ENCODE data around the gene LDLRAP1. TPM values are rescaled to one million over a fixed set of nuclear protein-coding genes. Genes with fewer than 3 reads are reported as not detected.

The LDLRAP1 gene
- total and polyA plus RNA-seq, 4 donors, result 5.2 to 17.8 (median 13.3) TPM

DNA sequence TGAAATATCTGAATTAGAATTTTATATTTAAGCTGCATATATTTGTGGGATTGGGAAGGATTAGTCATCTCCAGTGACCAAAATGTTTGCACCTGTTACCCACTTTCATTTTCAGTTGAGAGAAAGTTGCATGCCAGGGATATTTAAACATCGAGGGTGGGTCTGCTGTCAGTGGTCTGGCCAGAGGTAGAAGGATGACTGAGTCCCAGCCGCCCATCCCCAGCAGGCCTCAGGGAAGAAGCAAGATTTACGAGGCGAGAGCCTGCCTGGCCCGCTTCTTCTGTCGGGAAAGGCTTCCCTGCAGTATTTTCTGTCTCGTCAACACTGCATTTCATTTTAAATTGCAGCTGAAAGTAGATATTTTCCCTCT lies 71.8 kb downstream of the LDLRAP1 start:
- H3K4me1 ChIP-seq (ENCODE audit: control insufficient read depth in 4 of 4, insufficient read depth in 4 of 4, low read length in 3 of 4), result peaks cover 7 to 34% (median 24%) of the 10 kb centered on the region in 4 donors
- no peak for TF ChIP-seq HNF4A (conservative IDR thresholded peaks at IDR 0.05)
- TF ChIP-seq TAF1 (conservative IDR thresholded peaks at IDR 0.05), result no peak
- TF ChIP-seq NR2F2 (IDR thresholded peaks at IDR 0.05), result no peak
- no peak for TF ChIP-seq YY1 (IDR thresholded peaks at IDR 0.05)
- no peak for TF ChIP-seq JUND (IDR thresholded peaks at IDR 0.05)
- TF ChIP-seq, protein P1, sequence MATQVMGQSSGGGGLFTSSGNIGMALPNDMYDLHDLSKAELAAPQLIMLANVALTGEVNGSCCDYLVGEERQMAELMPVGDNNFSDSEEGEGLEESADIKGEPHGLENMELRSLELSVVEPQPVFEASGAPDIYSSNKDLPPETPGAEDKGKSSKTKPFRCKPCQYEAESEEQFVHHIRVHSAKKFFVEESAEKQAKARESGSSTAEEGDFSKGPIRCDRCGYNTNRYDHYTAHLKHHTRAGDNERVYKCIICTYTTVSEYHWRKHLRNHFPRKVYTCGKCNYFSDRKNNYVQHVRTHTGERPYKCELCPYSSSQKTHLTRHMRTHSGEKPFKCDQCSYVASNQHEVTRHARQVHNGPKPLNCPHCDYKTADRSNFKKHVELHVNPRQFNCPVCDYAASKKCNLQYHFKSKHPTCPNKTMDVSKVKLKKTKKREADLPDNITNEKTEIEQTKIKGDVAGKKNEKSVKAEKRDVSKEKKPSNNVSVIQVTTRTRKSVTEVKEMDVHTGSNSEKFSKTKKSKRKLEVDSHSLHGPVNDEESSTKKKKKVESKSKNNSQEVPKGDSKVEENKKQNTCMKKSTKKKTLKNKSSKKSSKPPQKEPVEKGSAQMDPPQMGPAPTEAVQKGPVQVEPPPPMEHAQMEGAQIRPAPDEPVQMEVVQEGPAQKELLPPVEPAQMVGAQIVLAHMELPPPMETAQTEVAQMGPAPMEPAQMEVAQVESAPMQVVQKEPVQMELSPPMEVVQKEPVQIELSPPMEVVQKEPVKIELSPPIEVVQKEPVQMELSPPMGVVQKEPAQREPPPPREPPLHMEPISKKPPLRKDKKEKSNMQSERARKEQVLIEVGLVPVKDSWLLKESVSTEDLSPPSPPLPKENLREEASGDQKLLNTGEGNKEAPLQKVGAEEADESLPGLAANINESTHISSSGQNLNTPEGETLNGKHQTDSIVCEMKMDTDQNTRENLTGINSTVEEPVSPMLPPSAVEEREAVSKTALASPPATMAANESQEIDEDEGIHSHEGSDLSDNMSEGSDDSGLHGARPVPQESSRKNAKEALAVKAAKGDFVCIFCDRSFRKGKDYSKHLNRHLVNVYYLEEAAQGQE (IDR thresholded peaks at IDR 0.05), result no peak
- TF ChIP-seq FOXA2 (IDR thresholded peaks at IDR 0.05), result no peak
- no peak for TF ChIP-seq SP1 (IDR thresholded peaks at IDR 0.05)
- WGBS, result 83% methylated on average over 7 of the region's 7 CpGs
- no peaks in the 10 kb centered on the region for H3K36me3 ChIP-seq (ENCODE audit: control insufficient read depth in 4 of 4, insufficient read depth in 3 of 4, low read depth in 1 of 4, low read length in 3 of 4)
- no peak overlapping the region for H3K9ac ChIP-seq (ENCODE audit: low read depth in 1 of 2, low read length in 2 of 2)
- no peak for DNase-seq (ENCODE audit: low spot score)
- no peaks in the 10 kb centered on the region for H3K9me3 ChIP-seq (ENCODE audit: control insufficient read depth in 4 of 4, low read length in 3 of 4)
- H3K27ac ChIP-seq (ENCODE audit: low read depth in 1 of 2, low read length in 2 of 2), result no peak overlapping the region
- no peaks in the 10 kb centered on the region for H3K27me3 ChIP-seq (ENCODE audit: control insufficient read depth in 4 of 4, insufficient read depth in 4 of 4, low read length in 3 of 4)
- no peak overlapping the region for H3K4me3 ChIP-seq (ENCODE audit: low read depth in 1 of 3, low read length in 3 of 3)

GRCh38 chr1:25615563-25616094 lies 72.2 kb downstream of the LDLRAP1 start:
- no peaks in the 10 kb centered on the region for H3K9me3 ChIP-seq (ENCODE audit: control insufficient read depth in 4 of 4, low read length in 3 of 4)
- H3K27me3 ChIP-seq (ENCODE audit: control insufficient read depth in 4 of 4, insufficient read depth in 4 of 4, low read length in 3 of 4), result no peaks in the 10 kb centered on the region
- no peak overlapping the region for H3K9ac ChIP-seq (ENCODE audit: low read depth in 1 of 2, low read length in 2 of 2)
- peak overlapping the region; percentile 58 to 63 for H3K27ac ChIP-seq (ENCODE audit: low read depth in 1 of 2, low read length in 2 of 2)
- TF ChIP-seq, protein P1 (IDR thresholded peaks at IDR 0.05), result no peak
- TF ChIP-seq FOXA1 (IDR thresholded peaks at IDR 0.05), result no peak
- no peak for TF ChIP-seq RXRA (IDR thresholded peaks at IDR 0.05)
- no peak for TF ChIP-seq TAF1 (conservative IDR thresholded peaks at IDR 0.05)
- TF ChIP-seq FOXA2 (IDR thresholded peaks at IDR 0.05), result no peak
- no peak for TF ChIP-seq SP1 (IDR thresholded peaks at IDR 0.05)
- no peak for TF ChIP-seq ZBTB33 (IDR thresholded peaks at IDR 0.05)
- TF ChIP-seq MAX (IDR thresholded peaks at IDR 0.05), result no peak
- no peak for TF ChIP-seq NR2F2 (IDR thresholded peaks at IDR 0.05)
- TF ChIP-seq GABPA (IDR thresholded peaks at IDR 0.05 in 1 of 2, conservative IDR thresholded peaks at IDR 0.05 in 1 of 2), result no peak
- no peak for TF ChIP-seq HNF4G (IDR thresholded peaks at IDR 0.05)
- TF ChIP-seq, protein P2, sequence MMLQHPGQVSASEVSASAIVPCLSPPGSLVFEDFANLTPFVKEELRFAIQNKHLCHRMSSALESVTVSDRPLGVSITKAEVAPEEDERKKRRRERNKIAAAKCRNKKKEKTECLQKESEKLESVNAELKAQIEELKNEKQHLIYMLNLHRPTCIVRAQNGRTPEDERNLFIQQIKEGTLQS (IDR thresholded peaks at IDR 0.05), result no peak
- TF ChIP-seq RAD21 (IDR thresholded peaks at IDR 0.05), result no peak
- H3K4me3 ChIP-seq (ENCODE audit: low read depth in 1 of 3, low read length in 3 of 3), result peak overlapping the region in 2 of 3 donors; percentile 71 to 75
- no peak for DNase-seq (ENCODE audit: low spot score)
- H3K4me1 ChIP-seq (ENCODE audit: control insufficient read depth in 4 of 4, insufficient read depth in 4 of 4, low read length in 3 of 4), result peaks cover 7 to 34% (median 24%) of the 10 kb centered on the region in 4 donors
- H3K36me3 ChIP-seq (ENCODE audit: control insufficient read depth in 4 of 4, insufficient read depth in 3 of 4, low read depth in 1 of 4, low read length in 3 of 4), result no peaks in the 10 kb centered on the region
- 42% methylated on average over 12 of the region's 12 CpGs for WGBS

Measured in liver (tissue), 9 donors.